ENCODE data around the gene CACNG5.

The CACNG5 gene

DNA sequence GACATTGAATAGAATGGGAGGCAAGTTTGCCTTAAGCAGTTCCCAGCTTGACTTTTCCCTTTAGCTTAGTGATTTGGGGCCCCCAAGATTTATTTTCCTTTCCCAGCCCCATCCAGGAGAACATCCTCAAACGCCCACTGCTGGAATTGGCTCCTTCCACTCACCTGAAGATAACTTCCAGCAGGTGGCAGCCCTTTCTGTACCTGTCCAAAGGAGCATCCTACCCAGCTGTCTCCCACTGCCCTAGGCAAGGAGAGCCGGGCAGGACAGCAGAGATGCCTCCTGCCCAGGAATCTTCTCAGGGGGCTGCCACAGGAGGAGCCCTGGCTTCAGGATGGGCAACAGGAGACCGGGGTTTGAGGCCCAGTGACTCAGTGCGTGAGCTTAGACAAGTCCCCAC lies 6.4 kb downstream of the CACNG5 start:
- H2AFZ ChIP-seq (ENCODE audit: low read depth, low read length), result no peak overlapping the region
- H4K20me1 ChIP-seq (ENCODE audit: insufficient read depth, low read length), result no peaks in the 10 kb centered on the region
- H3K36me3 ChIP-seq (replicated peaks; ENCODE audit: low read depth, low read length), result no peaks in the 10 kb centered on the region
- no peaks in the 10 kb centered on the region for H3K79me2 ChIP-seq (ENCODE audit: low read length)
- no peaks in the 10 kb centered on the region for H3K9me3 ChIP-seq (ENCODE audit: insufficient read depth, low read length)
- H3K27ac ChIP-seq (ENCODE audit: low read length), result no peak overlapping the region
- H3K4me3 ChIP-seq (ENCODE audit: low read length), result no peak overlapping the region
- no peaks in the 10 kb centered on the region for H3K27me3 ChIP-seq (ENCODE audit: low read depth, low read length)
- H3K9ac ChIP-seq (ENCODE audit: low read length), result no peak overlapping the region
- no peaks in the 10 kb centered on the region for H3K4me1 ChIP-seq (ENCODE audit: low read length)
- H3K4me2 ChIP-seq (ENCODE audit: low read length), result no peak overlapping the region
- TF ChIP-seq EZH2phosphoT487 (IDR thresholded peaks at IDR 0.05; ENCODE audit: low read depth), result no peak
- TF ChIP-seq, protein P1, sequence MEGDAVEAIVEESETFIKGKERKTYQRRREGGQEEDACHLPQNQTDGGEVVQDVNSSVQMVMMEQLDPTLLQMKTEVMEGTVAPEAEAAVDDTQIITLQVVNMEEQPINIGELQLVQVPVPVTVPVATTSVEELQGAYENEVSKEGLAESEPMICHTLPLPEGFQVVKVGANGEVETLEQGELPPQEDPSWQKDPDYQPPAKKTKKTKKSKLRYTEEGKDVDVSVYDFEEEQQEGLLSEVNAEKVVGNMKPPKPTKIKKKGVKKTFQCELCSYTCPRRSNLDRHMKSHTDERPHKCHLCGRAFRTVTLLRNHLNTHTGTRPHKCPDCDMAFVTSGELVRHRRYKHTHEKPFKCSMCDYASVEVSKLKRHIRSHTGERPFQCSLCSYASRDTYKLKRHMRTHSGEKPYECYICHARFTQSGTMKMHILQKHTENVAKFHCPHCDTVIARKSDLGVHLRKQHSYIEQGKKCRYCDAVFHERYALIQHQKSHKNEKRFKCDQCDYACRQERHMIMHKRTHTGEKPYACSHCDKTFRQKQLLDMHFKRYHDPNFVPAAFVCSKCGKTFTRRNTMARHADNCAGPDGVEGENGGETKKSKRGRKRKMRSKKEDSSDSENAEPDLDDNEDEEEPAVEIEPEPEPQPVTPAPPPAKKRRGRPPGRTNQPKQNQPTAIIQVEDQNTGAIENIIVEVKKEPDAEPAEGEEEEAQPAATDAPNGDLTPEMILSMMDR (IDR thresholded peaks at IDR 0.05; ENCODE audit: low read depth, low read length), result no peak

DNA sequence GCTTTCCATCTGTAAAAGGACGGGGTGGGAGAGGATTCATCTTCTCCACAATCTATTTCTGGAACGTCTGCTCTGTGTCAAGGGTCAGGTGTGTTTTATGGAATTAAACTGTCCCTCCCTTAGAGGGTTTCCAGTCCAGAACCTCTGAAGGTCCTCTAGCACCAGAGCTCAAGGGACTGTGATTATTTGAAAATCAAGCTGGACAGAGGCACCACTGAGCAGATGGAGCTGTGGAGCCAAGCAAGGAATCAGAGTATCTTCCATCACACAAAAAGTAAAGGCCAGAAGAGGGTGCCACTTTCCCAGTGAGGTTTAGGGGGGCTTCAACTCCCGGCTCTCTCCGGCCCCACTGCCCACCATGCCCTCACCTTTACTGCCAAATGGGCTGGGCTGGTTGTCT lies 6.8 kb downstream of the CACNG5 start:
- no peak overlapping the region for H3K27ac ChIP-seq (ENCODE audit: low read length)
- H3K4me1 ChIP-seq (ENCODE audit: low read length), result no peaks in the 10 kb centered on the region
- TF ChIP-seq EZH2phosphoT487 (IDR thresholded peaks at IDR 0.05; ENCODE audit: low read depth), result no peak
- TF ChIP-seq, protein P1 (IDR thresholded peaks at IDR 0.05; ENCODE audit: low read depth, low read length), result no peak
- H3K9me3 ChIP-seq (ENCODE audit: insufficient read depth, low read length), result no peaks in the 10 kb centered on the region
- H3K36me3 ChIP-seq (replicated peaks; ENCODE audit: low read depth, low read length), result no peaks in the 10 kb centered on the region
- H3K27me3 ChIP-seq (ENCODE audit: low read depth, low read length), result no peaks in the 10 kb centered on the region
- H3K9ac ChIP-seq (ENCODE audit: low read length), result no peak overlapping the region
- H3K4me3 ChIP-seq (ENCODE audit: low read length), result no peak overlapping the region
- no peaks in the 10 kb centered on the region for H3K79me2 ChIP-seq (ENCODE audit: low read length)
- H3K4me2 ChIP-seq (ENCODE audit: low read length), result no peak overlapping the region
- H4K20me1 ChIP-seq (ENCODE audit: insufficient read depth, low read length), result no peaks in the 10 kb centered on the region
- H2AFZ ChIP-seq (ENCODE audit: low read depth, low read length), result no peak overlapping the region

DNA sequence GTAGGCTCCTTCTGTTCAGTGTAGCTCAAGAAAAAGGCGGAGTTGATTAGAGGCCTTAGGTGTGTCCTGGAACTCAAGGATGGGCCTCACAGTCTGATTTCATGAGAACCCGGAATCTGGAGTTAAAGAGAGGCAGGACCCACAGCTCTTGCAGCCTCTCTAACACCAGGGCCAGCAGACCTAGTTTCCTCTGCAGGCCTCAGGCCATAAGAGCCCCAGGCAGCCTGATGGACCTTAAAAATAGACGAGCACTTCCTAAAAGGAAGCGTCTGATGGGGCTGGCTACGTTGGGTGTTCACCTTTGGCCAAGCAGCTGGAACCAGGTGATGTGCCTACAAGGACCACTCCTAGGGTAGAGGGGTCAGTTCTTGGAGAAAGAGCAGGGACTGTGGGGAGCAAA lies 7.6 kb downstream of the CACNG5 start:
- TF ChIP-seq EZH2phosphoT487 (IDR thresholded peaks at IDR 0.05; ENCODE audit: low read depth), result no peak
- TF ChIP-seq, protein P1 (IDR thresholded peaks at IDR 0.05; ENCODE audit: low read depth, low read length), result no peak
- Histone ChIP-seq H3K4me3 (ENCODE audit: low read length) (no peak overlapping the region), H3K9me3 (ENCODE audit: insufficient read depth, low read length) (no peaks in the 10 kb centered on the region), H3K4me1 (ENCODE audit: low read length) (no peaks in the 10 kb centered on the region), H2AFZ (ENCODE audit: low read depth, low read length) (no peak overlapping the region), H3K79me2 (ENCODE audit: low read length) (no peaks in the 10 kb centered on the region), H3K9ac (ENCODE audit: low read length) (no peak overlapping the region), H3K36me3 (replicated peaks; ENCODE audit: low read depth, low read length) (no peaks in the 10 kb centered on the region), H3K27me3 (ENCODE audit: low read depth, low read length) (no peaks in the 10 kb centered on the region), H4K20me1 (ENCODE audit: insufficient read depth, low read length) (no peaks in the 10 kb centered on the region), H3K27ac (ENCODE audit: low read length) (no peak overlapping the region), H3K4me2 (ENCODE audit: low read length) (no peak overlapping the region)

GRCh38 chr17:66842959-66843358 lies 8.0 kb downstream of the CACNG5 start:
- Histone ChIP-seq H3K27me3 (ENCODE audit: low read depth, low read length) (no peaks in the 10 kb centered on the region), H3K4me3 (ENCODE audit: low read length) (no peak overlapping the region), H3K4me1 (ENCODE audit: low read length) (no peaks in the 10 kb centered on the region), H3K79me2 (ENCODE audit: low read length) (no peaks in the 10 kb centered on the region), H3K36me3 (replicated peaks; ENCODE audit: low read depth, low read length) (no peaks in the 10 kb centered on the region), H3K27ac (ENCODE audit: low read length) (no peak overlapping the region), H3K9ac (ENCODE audit: low read length) (no peak overlapping the region), H2AFZ (ENCODE audit: low read depth, low read length) (no peak overlapping the region), H3K9me3 (ENCODE audit: insufficient read depth, low read length) (no peaks in the 10 kb centered on the region), H3K4me2 (ENCODE audit: low read length) (no peak overlapping the region), H4K20me1 (ENCODE audit: insufficient read depth, low read length) (no peaks in the 10 kb centered on the region)
- TF ChIP-seq, protein P1 (IDR thresholded peaks at IDR 0.05; ENCODE audit: low read depth, low read length), result no peak
- TF ChIP-seq EZH2phosphoT487 (IDR thresholded peaks at IDR 0.05; ENCODE audit: low read depth), result no peak

Data from OCI-LY3 (cell line).